Stimulated activated CD4-positive, alpha-beta T cell treated with anti-CD3 and anti-CD28 coated beads, Interleukin-2, amount 100 ng/mL, for 48 hours (primary cell): ENCODE measurements around the gene SCNM1.
"Not testable (repeated sequence)": the region's sequence is repeated elsewhere in the genome, so short reads cannot be mapped to it uniquely, and the experiment has no call there.

Source experiments
- DNase-seq, 2 donors: peaks; one replicate each; pipeline ENCODE4 v3.0.0-alpha.2; 2020

SCNM1 gene

GRCh38 chr1:151194894-151195594 is 29.1 kb downstream of the SCNM1 start:
- DNase-seq, result not testable (repeated sequence)

GRCh38 chr1:151196292-151196800 is 30.4 kb downstream of the SCNM1 start:
- DNase-seq, result peak; percentile 17 to 48

GRCh38 chr1:151197863-151198253 is 31.9 kb downstream of the SCNM1 start:
- no peak for DNase-seq

GRCh38 chr1:151198254-151199127 is 32.5 kb downstream of the SCNM1 start, which contains the start of gene PIP5K1A:
Gene PIP5K1A, plus strand, starts transcription at chr1:151198552. Its CDS starts 445 bp downstream, at chr1:151198997.
- DNase-seq, result peak; percentile 99

- DNase-seq, result no peak
These were observed 34.1 kb downstream of the SCNM1 start for GRCh38 chr1:151199873-151200581.

- not testable (repeated sequence) for DNase-seq
These were observed 39.5 kb downstream of the SCNM1 start for GRCh38 chr1:151205381-151205965.

- no peak for DNase-seq
These were observed 44.9 kb downstream of the SCNM1 start for GRCh38 chr1:151210830-151211229.

- no peak for DNase-seq
These were observed 46.2 kb downstream of the SCNM1 start for GRCh38 chr1:151211972-151212705.

- no peak for DNase-seq
These were observed 47.6 kb downstream of the SCNM1 start for GRCh38 chr1:151213560-151213959.
